Measurements from ENCODE around the gene SMPD4. TPM values are rescaled to one million over a fixed set of nuclear protein-coding genes. Genes with fewer than 3 reads are reported as not detected.
"Not testable (repeated sequence)": the region's sequence is repeated elsewhere in the genome, so short reads cannot be mapped to it uniquely, and the experiment has no call there.

Gene SMPD4
- total and polyA plus RNA-seq, 8 donors, result 11.4 to 109 (median 34.2) TPM

- intact Hi-C loops (cut with DNase I; ENCODE audit: low total_unique reads), result no loop called here
- H3K36me3 ChIP-seq, result peaks cover 23 to 81% (median 76%) of the 10 kb centered on the region in 4 donors
These were observed 22.8 kb downstream of the SMPD4 start for GRCh38 chr2:130158631-130159030.

GRCh38 chr2:130157825-130158514 lies 23.4 kb downstream of the SMPD4 start:
- H3K4me3 ChIP-seq; H3K9me3 ChIP-seq; DNase-seq; H3K4me1 ChIP-seq; intact Hi-C loops (cut with DNase I; ENCODE audit: low total_unique reads); H3K27ac ChIP-seq; H3K27me3 ChIP-seq: not testable (repeated sequence)
- 72 to 81% (median 79%) methylated on average over 13 of the region's 13 CpGs for WGBS, 5 donors
- H3K36me3 ChIP-seq, result peaks cover 23 to 81% (median 76%) of the 10 kb centered on the region in 4 donors

More at GRCh38 chr2:130158631-130159030, 22.8 kb downstream of the SMPD4 start:
- Histone ChIP-seq H3K27me3 (no peaks in the 10 kb centered on the region), H3K9me3 (no peaks in the 10 kb centered on the region), H3K4me1 (peaks cover 0 to 8% (median 3%) of the 10 kb centered on the region in 4 donors), H3K4me3 (no peak overlapping the region), H3K27ac (no peak overlapping the region)
- TF ChIP-seq POLR2AphosphoS5 (IDR thresholded peaks at IDR 0.05), result no peak
- TF ChIP-seq CTCF (IDR thresholded peaks at IDR 0.05), result no peak
- TF ChIP-seq EP300 (IDR thresholded peaks at IDR 0.05), result no peak
- TF ChIP-seq POLR2A (IDR thresholded peaks at IDR 0.05), result no peak
- 82 to 96% (median 91%) methylated on average over 7 to 9 of the region's 9 CpGs for WGBS, 5 donors
- no peak for DNase-seq

GRCh38 chr2:130157354-130157753 lies 24.0 kb downstream of the SMPD4 start:
- intact Hi-C loops (cut with DNase I; ENCODE audit: low total_unique reads); H3K27me3 ChIP-seq; DNase-seq; H3K4me3 ChIP-seq; H3K9me3 ChIP-seq; H3K27ac ChIP-seq; H3K4me1 ChIP-seq: not testable (repeated sequence)
- H3K36me3 ChIP-seq, result peaks cover 22 to 81% (median 76%) of the 10 kb centered on the region in 4 donors
- WGBS, 5 donors, result 54 to 83% (median 61%) methylated on average over 5 to 11 of the region's 12 CpGs

GRCh38 chr2:130156624-130157004 lies 24.8 kb downstream of the SMPD4 start:
- no peaks in the 10 kb centered on the region for H3K9me3 ChIP-seq
- H3K27me3 ChIP-seq, result no peaks in the 10 kb centered on the region
- WGBS, 5 donors, result 78 to 88% (median 84%) methylated on average over 8 to 9 of the region's 9 CpGs
- H3K4me1 ChIP-seq, result peaks cover 0 to 8% (median 3%) of the 10 kb centered on the region in 4 donors
- no peak overlapping the region for H3K27ac ChIP-seq
- TF ChIP-seq EP300 (IDR thresholded peaks at IDR 0.05), result no peak
- no peak for TF ChIP-seq POLR2AphosphoS5 (IDR thresholded peaks at IDR 0.05)
- no peak for TF ChIP-seq CTCF (IDR thresholded peaks at IDR 0.05)
- TF ChIP-seq POLR2A (IDR thresholded peaks at IDR 0.05), result no peak
- H3K4me3 ChIP-seq, result no peak overlapping the region
- intact Hi-C loops (cut with DNase I; ENCODE audit: low total_unique reads), result no loop called here
- DNase-seq, result no peak
- H3K36me3 ChIP-seq, result peaks cover 29 to 83% (median 78%) of the 10 kb centered on the region in 4 donors

GRCh38 chr2:130155956-130156623 lies 25.3 kb downstream of the SMPD4 start:
- TF ChIP-seq POLR2AphosphoS5 (IDR thresholded peaks at IDR 0.05), result peak in 1 of 3 donors; percentile 26
- peak in 5 of 7 experiments; percentile 41 to 69 (median 49) for TF ChIP-seq CTCF (IDR thresholded peaks at IDR 0.05)
- H3K4me3 ChIP-seq; H3K27ac ChIP-seq; intact Hi-C loops (cut with DNase I; ENCODE audit: low total_unique reads); H3K27me3 ChIP-seq; H3K4me1 ChIP-seq; H3K9me3 ChIP-seq: not testable (repeated sequence)
- DNase-seq, result peak; percentile 85 to 88
- peaks cover 29 to 78% (median 76%) of the 10 kb centered on the region in 4 donors for H3K36me3 ChIP-seq
- 0 to 44% (median 27%) methylated on average over 3 to 16 of the region's 16 CpGs for WGBS, 5 donors

Measured in stomach (tissue), 9 donors.